Amygdala (tissue), 56 donors: Measurements from ENCODE around the gene TAS2R50.

Experiments
- DNase-seq, 56 donors: peaks; one replicate each; lab custom pipeline; 2025; lab: John Stamatoyannopoulos, UW

Gene TAS2R50

GRCh38 chr12:10957741-10958140 lies 29.0 kb downstream of the TAS2R50 start:
- no peak for DNase-seq

DNA sequence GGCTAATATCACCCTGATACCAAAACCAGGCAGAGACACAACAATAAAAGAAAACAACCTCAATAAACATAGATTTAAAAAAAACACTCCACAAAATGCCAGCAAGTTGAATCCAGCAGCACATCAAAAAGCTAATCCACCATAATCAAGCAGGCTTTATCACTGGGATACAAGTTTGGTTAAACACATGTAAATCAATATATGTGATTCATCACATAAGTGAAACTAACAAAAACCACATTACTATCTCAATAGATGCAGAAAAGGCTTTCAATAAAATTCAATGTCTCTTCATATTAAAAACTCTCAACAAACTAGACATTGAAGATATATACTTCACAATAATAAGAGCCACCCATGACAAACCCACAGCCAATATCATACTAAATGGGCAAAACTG lies 30.6 kb downstream of the TAS2R50 start:
- DNase-seq = no peak

GRCh38 chr12:10952645-10953044 lies 34.1 kb downstream of the TAS2R50 start:
- peak in 6 of 56 donors; percentile 2 to 23 (median 12) for DNase-seq

- DNase-seq = no peak
Observed at GRCh38 chr12:10943167-10943566, 43.5 kb downstream of the TAS2R50 start.

- no peak for DNase-seq
Observed at GRCh38 chr12:10941916-10942607, 44.6 kb downstream of the TAS2R50 start.

DNA sequence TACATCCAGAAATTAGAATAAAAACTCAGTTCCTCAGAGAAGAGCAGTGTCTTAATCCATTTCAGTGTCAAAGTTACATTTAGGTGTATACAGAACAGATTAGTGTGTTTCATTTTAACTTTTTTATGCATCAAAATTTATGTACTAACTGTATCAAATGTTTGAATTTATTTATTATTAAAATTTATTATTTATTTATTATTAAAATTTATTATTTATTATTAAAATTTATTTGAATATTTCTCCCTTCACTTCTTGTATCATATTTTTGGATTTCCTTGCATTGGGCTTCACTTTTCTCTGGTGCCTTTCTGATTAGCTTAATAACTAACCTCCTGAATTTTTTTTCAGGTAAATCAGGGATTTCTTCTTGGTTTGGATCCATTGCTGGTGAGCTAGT lies 45.3 kb downstream of the TAS2R50 start:
- no peak for DNase-seq

GRCh38 chr12:10940389-10940788 lies 46.3 kb downstream of the TAS2R50 start:
- no peak for DNase-seq

- DNase-seq = no peak
Observed at GRCh38 chr12:10939163-10939562, 47.5 kb downstream of the TAS2R50 start, which contains the start of gene TAS2R14. TSS of gene TAS2R14 (minus strand) at chr12:10939263. CDS start at chr12:10939207, 56 bp downstream.

- DNase-seq = no peak
Observed at GRCh38 chr12:10936506-10936905, 50.2 kb downstream of the TAS2R50 start.
